HepG2 (cell line): ENCODE results near the gene RTP5. TPM values are rescaled to one million over a fixed set of nuclear protein-coding genes. Genes with fewer than 3 reads are reported as not detected.
"Not testable (repeated sequence)": the region's sequence is repeated elsewhere in the genome, so short reads cannot be mapped to it uniquely, and the experiment has no call there.

ENCODE experiments used
- ATAC-seq: fragments of 200-7000 bp; cut with Tn5 transposase; 3 replicates; pipeline ENCODE4 v1.9.1; 2020; ENCODE audit warnings: mild to moderate bottlenecking, moderate library complexity
- BruUV-seq: library from RNA; stranded (reverse); fragments of 400-500 nt; replicated peaks from 2 replicates; lab custom pipeline; 2021; lab: Mats Ljungman, UMichigan
- CTCF ChIA-PET: fragments of 300-600 bp; formaldehyde crosslinking; extraction: SDS; loops from one replicate; lab custom pipeline; 2021; ENCODE audit warnings: low total read pairs, inconsistent platforms, low intra/inter-chr PET ratio; lab: Yijun Ruan, JAX
- POLR2A ChIA-PET: fragments of 350-600 bp; sonication (Branson Sonifier 250); formaldehyde crosslinking; loops from one replicate; lab custom pipeline; 2020; ENCODE audit warnings: antibody characterized with exemption, inconsistent platforms; lab: Yijun Ruan, JAX
- DNase-seq: peaks from one replicate; pipeline ENCODE4 v3.0.0-alpha.2; 2015; ENCODE audit warnings: low spot score
- FAIRE-seq: peaks from 3 replicates; lab custom pipeline; 2011; peaks lifted over from hg19 to GRCh38; lab: Jason Lieb, UNC
- H2AFZ ChIP-seq: one replicate; pipeline ENCODE4 v1.6.1; 2011; ENCODE audit warnings: low read length, inconsistent platforms
- H3K27ac ChIP-seq: fragments of 300-600 bp; 3 replicates; pipeline ENCODE4 v1.8.0; 2011; ENCODE audit warnings: mixed run types, mild to moderate bottlenecking, mixed read lengths, low read length, inconsistent platforms; ENCODE audit not compliant: insufficient read depth; ENCODE audit errors: extremely low read length
- H3K27me3 ChIP-seq, 2 experiments: fragments of 200-600 bp in 1 of 2; 2 replicates in 1 of 2; 3 replicates in 1 of 2; pipeline versions ENCODE4 v1.6.0 to v1.8.0; 2011; ENCODE audit warnings: low read length in 2 of 2, mild to moderate bottlenecking in 2 of 2, moderate library complexity in 2 of 2, inconsistent platforms in 1 of 2; ENCODE audit not compliant: insufficient read depth in 2 of 2, control insufficient read depth in 1 of 2
- H3K36me3 ChIP-seq, 2 experiments: fragments of 200-600 bp in 1 of 2; replicated peaks in 1 of 2; 2 replicates in 1 of 2; 3 replicates in 1 of 2; pipeline versions ENCODE4 v1.5.1 to v1.8.0; 2011; ENCODE audit warnings: low read length in 2 of 2, inconsistent platforms in 1 of 2; ENCODE audit not compliant: insufficient read depth in 2 of 2, control insufficient read depth in 1 of 2
- H3K4me1 ChIP-seq: 2 replicates; pipeline ENCODE4 v1.5.1; 2012; ENCODE audit warnings: low read length, inconsistent platforms; ENCODE audit not compliant: insufficient read depth
- H3K4me2 ChIP-seq: 2 replicates; pipeline ENCODE4 v1.6.0; 2011; ENCODE audit warnings: low read depth, low read length, inconsistent platforms
- H3K4me3 ChIP-seq, 3 experiments: fragments of 200-600 bp in 1 of 3; sonication (generic), shearing (Covaris generic) in 1 of 3; replicated peaks in 1 of 3; 2 replicates each; pipeline ENCODE4 v1.5.1; 2011 to 2016; ENCODE audit warnings: low read length in 3 of 3, inconsistent platforms in 2 of 3, low read depth in 2 of 3, mild to moderate bottlenecking in 2 of 3, control low read depth in 1 of 3, mixed read lengths in 1 of 3; ENCODE audit not compliant: insufficient read depth in 1 of 3
- H3K79me2 ChIP-seq: one replicate; pipeline ENCODE4 v1.6.1; 2011; ENCODE audit warnings: low read length, inconsistent platforms; ENCODE audit not compliant: insufficient read depth
- H3K9ac ChIP-seq: 2 replicates; pipeline ENCODE4 v1.6.0; 2011; ENCODE audit warnings: mild to moderate bottlenecking, low read depth, low read length, inconsistent platforms; ENCODE audit not compliant: insufficient read depth
- H3K9me3 ChIP-seq: 2 replicates; pipeline ENCODE4 v1.5.1; 2012; ENCODE audit warnings: mild to moderate bottlenecking, low read length
- H4K20me1 ChIP-seq: 2 replicates; pipeline ENCODE4 v1.6.0; 2011; ENCODE audit warnings: inconsistent platforms, mild to moderate bottlenecking, low read length, moderate library complexity; ENCODE audit not compliant: insufficient read depth
- BORCS8-MEF2B ChIP-seq: sonication (generic); formaldehyde crosslinking; IDR thresholded peaks from 2 replicates; pipeline ENCODE4 v1.8.0; 2022; ENCODE audit warnings: mild to moderate bottlenecking, missing genetic modification reagents
- KAT7 ChIP-seq: IDR thresholded peaks from 2 replicates; pipeline ENCODE4 v1.6.1; 2018; ENCODE audit warnings: borderline replicate concordance, missing compliant biosample characterization
- KDM4B ChIP-seq: sonication (generic); formaldehyde crosslinking; IDR thresholded peaks from 2 replicates; pipeline ENCODE4 v1.4.0; 2020; ENCODE audit warnings: missing genetic modification reagents
- MAFF ChIP-seq: IDR thresholded peaks from 2 replicates; pipeline ENCODE4 v1.6.1; 2011; ENCODE audit warnings: low read depth, low read length, improper control_type of control experiment
- MAFK ChIP-seq, 2 experiments: IDR thresholded peaks in 1 of 2; conservative IDR thresholded peaks in 1 of 2; 2 replicates each; pipeline ENCODE4 v1.6.1; 2011; ENCODE audit warnings: improper control_type of control experiment in 2 of 2, low read length in 2 of 2
- REPIN1 ChIP-seq: sonication (generic); formaldehyde crosslinking; IDR thresholded peaks from 2 replicates; pipeline ENCODE4 v1.8.0; 2022; ENCODE audit warnings: missing genetic modification reagents, low read depth, mild to moderate bottlenecking, borderline replicate concordance
- RFXANK ChIP-seq: IDR thresholded peaks from 2 replicates; pipeline ENCODE4 v1.6.1; 2016
- SRF ChIP-seq: IDR thresholded peaks from 2 replicates; pipeline ENCODE4 v1.6.1; 2011; ENCODE audit warnings: mild to moderate bottlenecking, low read depth, low read length, moderate library complexity
- WGBS: methylation state at CpG from one replicate; pipeline ENCODE4 v1.1.6; 2017; ENCODE audit warnings: low lambda C conversion rate; 5-methylcytosine and 5-hydroxymethylcytosine counted together
- in situ Hi-C: cut with HindIII; loops from 2 replicates; pipeline ENCODE4 v1.10.0; 2017; ENCODE audit warnings: low pct_unique_long_range_greater_than_20kb; ENCODE audit not compliant: extremely low pct_ligation_motif_present
- intact Hi-C: fragments of 100-400 bp; cut with micrococcal nuclease; formaldehyde crosslinking; loops from one replicate; pipeline ENCODE4 v1.10.0; 2022; ENCODE audit not compliant: unreplicated experiment
- polyA plus RNA-seq, 8 experiments: library from polyadenylated mRNA; depleted of rRNA in 3 of 8; stranded (reverse) in 7 of 8; unstranded in 1 of 8; fragments of >200 nt; fragmentation: Illumina TruSeq in 4 of 8; extraction: Trizol in 4 of 8; gene quantifications; 2 replicates each; pipeline versions ENCODE4 v1.2.1 to v1.2.3, GENCODE V29; 2011 to 2016; ENCODE audit warnings: low read depth in 4 of 8, missing spikeins in 1 of 8, mixed read lengths in 1 of 8; ENCODE audit not compliant: insufficient read depth in 1 of 8
- total RNA-seq, 5 experiments: library from RNA; depleted of rRNA; stranded (reverse); fragments of >200 nt; fragmentation: Illumina TruSeq; extraction: Trizol; gene quantifications; 2 replicates each; pipeline ENCODE4 v1.2.3, GENCODE V29; 2016; ENCODE audit warnings: low read depth in 1 of 5
- TF ChIP-seq, protein P1 (sequence below): sonication (generic); formaldehyde crosslinking; IDR thresholded peaks from 2 replicates; pipeline ENCODE4 v1.4.0; 2020; ENCODE audit warnings: missing genetic modification reagents
- TF ChIP-seq, protein P2 (sequence below): sonication (generic); formaldehyde crosslinking; IDR thresholded peaks from 2 replicates; pipeline ENCODE4 v1.4.0; 2020; ENCODE audit warnings: missing genetic modification reagents
- TF ChIP-seq, protein P3 (sequence below): fragments of 450-650 bp; IDR thresholded peaks from 2 replicates; pipeline ENCODE4 v1.6.1; 2016

The RTP5 gene
- total and polyA plus RNA-seq, 2 of the 13 experiments (the other 11 are each of a cell fraction or from before 2014, with no cell fraction given) = not detected

DNA sequence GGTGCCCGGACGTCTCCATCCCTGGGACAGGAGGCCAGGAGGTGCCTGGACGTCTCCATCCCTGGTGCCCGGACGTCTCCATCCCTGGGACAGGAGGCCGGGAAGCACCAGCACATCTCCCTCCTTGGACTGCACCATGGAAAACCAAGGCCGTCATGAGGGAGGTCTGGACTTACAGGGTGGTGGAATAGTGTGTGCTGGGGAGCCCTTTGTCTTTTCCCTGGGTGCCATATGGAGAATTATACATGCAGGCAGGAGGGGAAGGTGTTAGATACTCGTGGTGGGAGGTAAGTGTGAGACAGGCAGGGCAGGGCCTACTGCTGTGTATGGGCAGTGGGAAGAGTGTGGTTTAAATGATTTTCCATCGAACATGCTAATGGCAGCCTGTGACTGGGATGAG is 52.9 kb downstream of the RTP5 start (continued):
- TF ChIP-seq REPIN1 (CRISPR knock-in tag) = no peak
- TF ChIP-seq, protein P1, sequence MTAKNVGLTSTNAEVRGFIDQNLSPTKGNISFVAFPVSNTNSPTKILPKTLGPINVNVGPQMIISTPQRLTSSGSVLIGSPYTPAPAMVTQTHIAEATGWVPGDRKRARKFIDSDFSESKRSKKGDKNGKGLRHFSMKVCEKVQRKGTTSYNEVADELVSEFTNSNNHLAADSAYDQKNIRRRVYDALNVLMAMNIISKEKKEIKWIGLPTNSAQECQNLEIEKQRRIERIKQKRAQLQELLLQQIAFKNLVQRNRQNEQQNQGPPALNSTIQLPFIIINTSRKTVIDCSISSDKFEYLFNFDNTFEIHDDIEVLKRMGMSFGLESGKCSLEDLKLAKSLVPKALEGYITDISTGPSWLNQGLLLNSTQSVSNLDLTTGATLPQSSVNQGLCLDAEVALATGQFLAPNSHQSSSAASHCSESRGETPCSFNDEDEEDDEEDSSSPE (CRISPR knock-in tag) = no peak
- TF ChIP-seq BORCS8-MEF2B (CRISPR knock-in tag) = no peak
- no peak for TF ChIP-seq SRF
- no peak for TF ChIP-seq RFXANK (CRISPR knock-in tag)
- no peak for TF ChIP-seq KDM4B
- no peak for TF ChIP-seq KAT7
- TF ChIP-seq, protein P2, sequence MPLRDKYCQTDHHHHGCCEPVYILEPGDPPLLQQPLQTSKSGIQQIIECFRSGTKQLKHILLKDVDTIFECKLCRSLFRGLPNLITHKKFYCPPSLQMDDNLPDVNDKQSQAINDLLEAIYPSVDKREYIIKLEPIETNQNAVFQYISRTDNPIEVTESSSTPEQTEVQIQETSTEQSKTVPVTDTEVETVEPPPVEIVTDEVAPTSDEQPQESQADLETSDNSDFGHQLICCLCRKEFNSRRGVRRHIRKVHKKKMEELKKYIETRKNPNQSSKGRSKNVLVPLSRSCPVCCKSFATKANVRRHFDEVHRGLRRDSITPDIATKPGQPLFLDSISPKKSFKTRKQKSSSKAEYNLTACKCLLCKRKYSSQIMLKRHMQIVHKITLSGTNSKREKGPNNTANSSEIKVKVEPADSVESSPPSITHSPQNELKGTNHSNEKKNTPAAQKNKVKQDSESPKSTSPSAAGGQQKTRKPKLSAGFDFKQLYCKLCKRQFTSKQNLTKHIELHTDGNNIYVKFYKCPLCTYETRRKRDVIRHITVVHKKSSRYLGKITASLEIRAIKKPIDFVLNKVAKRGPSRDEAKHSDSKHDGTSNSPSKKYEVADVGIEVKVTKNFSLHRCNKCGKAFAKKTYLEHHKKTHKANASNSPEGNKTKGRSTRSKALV (CRISPR knock-in tag) = no peak

DNA sequence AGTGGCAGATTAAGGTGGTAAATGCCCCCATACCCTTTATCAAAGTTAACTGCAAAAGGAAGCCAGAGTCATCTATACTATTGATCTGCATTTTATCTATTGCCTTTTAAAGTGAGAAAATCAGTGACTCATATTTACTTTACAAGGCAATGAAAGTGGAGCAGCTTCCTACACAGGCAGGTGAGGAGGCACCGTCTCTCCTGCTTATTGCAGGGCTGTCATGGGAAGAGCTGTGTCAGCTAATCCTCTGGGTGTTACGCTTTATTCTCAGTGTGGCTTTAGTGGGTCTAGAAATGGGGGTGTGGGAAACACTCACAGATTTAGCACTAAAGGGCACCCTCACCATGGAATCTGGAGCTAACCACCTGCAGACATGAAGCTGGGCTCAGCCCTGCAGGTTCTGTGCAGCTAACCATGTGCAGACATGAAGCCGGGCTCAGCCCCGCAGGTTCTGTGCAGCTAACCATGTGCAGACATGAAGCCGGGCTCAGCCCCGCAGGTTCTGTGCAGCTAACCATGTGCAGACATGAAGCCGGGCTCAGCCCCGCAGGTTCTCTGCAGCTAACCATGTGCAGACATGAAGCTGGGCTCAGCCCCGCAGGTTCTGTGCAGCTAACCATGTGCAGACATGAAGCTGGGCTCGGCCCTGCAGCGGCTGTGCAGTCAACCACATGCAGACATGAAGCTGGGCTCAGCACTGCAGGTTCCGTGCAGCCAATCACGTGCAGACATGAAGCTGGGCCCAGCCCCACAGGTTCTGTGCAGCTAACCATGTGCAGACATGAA is 53.5 kb downstream of the RTP5 start:
- H3K9ac ChIP-seq, FAIRE-seq, H3K9me3 ChIP-seq, CTCF ChIA-PET, H3K79me2 ChIP-seq, H2AFZ ChIP-seq, DNase-seq, H3K27ac ChIP-seq, H3K4me2 ChIP-seq, ATAC-seq, H3K4me3 ChIP-seq, H3K36me3 ChIP-seq, in situ Hi-C loops, H4K20me1 ChIP-seq, POLR2A ChIA-PET, BruUV-seq, intact Hi-C loops: not testable (repeated sequence)
- Histone ChIP-seq H3K27me3 (peaks cover 12 to 45% of the 10 kb centered on the region in 2 experiments; a peak in 4 of 5 replicates), H3K4me1 (peaks cover 15% of the 10 kb centered on the region)
- TF ChIP-seq, protein P3, sequence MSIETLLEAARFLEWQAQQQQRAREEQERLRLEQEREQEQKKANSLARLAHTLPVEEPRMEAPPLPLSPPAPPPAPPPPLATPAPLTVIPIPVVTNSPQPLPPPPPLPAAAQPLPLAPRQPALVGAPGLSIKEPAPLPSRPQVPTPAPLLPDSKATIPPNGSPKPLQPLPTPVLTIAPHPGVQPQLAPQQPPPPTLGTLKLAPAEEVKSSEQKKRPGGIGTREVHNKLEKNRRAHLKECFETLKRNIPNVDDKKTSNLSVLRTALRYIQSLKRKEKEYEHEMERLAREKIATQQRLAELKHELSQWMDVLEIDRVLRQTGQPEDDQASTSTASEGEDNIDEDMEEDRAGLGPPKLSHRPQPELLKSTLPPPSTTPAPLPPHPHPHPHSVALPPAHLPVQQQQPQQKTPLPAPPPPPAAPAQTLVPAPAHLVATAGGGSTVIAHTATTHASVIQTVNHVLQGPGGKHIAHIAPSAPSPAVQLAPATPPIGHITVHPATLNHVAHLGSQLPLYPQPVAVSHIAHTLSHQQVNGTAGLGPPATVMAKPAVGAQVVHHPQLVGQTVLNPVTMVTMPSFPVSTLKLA = peak; percentile 35
- TF ChIP-seq MAFK (conservative IDR thresholded peaks at IDR 0.05 in 1 of 2, IDR thresholded peaks at IDR 0.05 in 1 of 2; ENCODE audit: low read length in 2 of 2) (peak; percentile 58 to 66; a peak in 3 of 4 replicates), MAFF (peak; percentile 49; the same call in 1 of the 2 replicates)
- WGBS = 35% methylated on average over 10 of the region's 13 CpGs
